Measurements from ENCODE around the gene BNIPL. TPM values are rescaled to one million over a fixed set of nuclear protein-coding genes. Genes with fewer than 3 reads are reported as not detected.

The BNIPL gene
- total and polyA plus RNA-seq, 2 of the 13 experiments (the other 11 are each of a cell fraction or from before 2014, with no cell fraction given) = 0.40 to 1.1 TPM

- TF ChIP-seq ZNF225 (CRISPR knock-in tag; IDR thresholded peaks at IDR 0.05) (peak; percentile 74; the same call in 1 of the 2 replicates), IRF1 (CRISPR knock-in tag; IDR thresholded peaks at IDR 0.05; ENCODE audit: low read depth) (no peak), MXD3 (CRISPR knock-in tag; IDR thresholded peaks at IDR 0.05) (no peak), NR0B2 (CRISPR knock-in tag; IDR thresholded peaks at IDR 0.05) (no peak), ZNF17 (CRISPR knock-in tag; IDR thresholded peaks at IDR 0.05) (no peak), ZNF256 (CRISPR knock-in tag; conservative IDR thresholded peaks at IDR 0.05) (no peak), TARDBP (CRISPR knock-in tag; IDR thresholded peaks at IDR 0.05) (peak; percentile 84), ZBTB14 (CRISPR knock-in tag; IDR thresholded peaks at IDR 0.05) (no peak), SIX1 (CRISPR knock-in tag; IDR thresholded peaks at IDR 0.05; ENCODE audit: borderline replicate concordance) (no peak), DNMT1 (CRISPR knock-in tag; IDR thresholded peaks at IDR 0.05) (no peak), HCFC1 (IDR thresholded peaks at IDR 0.05; ENCODE audit: low read depth, low read length) (no peak), BCL6 (CRISPR knock-in tag; IDR thresholded peaks at IDR 0.05) (peak; percentile 75), ZNF207 (IDR thresholded peaks at IDR 0.05; ENCODE audit: borderline replicate concordance) (no peak), ZNF713 (CRISPR knock-in tag; IDR thresholded peaks at IDR 0.05) (peak; percentile 84; the same call in 1 of the 2 replicates), ZFP90 (CRISPR knock-in tag; IDR thresholded peaks at IDR 0.05; ENCODE audit: borderline replicate concordance) (no peak; the same call in 1 of the 2 replicates), HBP1 (CRISPR knock-in tag; IDR thresholded peaks at IDR 0.05; ENCODE audit: low read depth) (peak; percentile 30; the same call in 1 of the 2 replicates), TEF (CRISPR knock-in tag; IDR thresholded peaks at IDR 0.05) (no peak), GFI1 (CRISPR knock-in tag; IDR thresholded peaks at IDR 0.05; ENCODE audit: borderline replicate concordance) (peak; percentile 52; the same call in 1 of the 2 replicates), ADNP (CRISPR knock-in tag; IDR thresholded peaks at IDR 0.05) (no peak), UBTF (CRISPR knock-in tag; IDR thresholded peaks at IDR 0.05) (peak; percentile 87; the same call in 1 of the 2 replicates), PRPF4 (IDR thresholded peaks at IDR 0.05; ENCODE audit: low read depth, low read length, poor library complexity, severe bottlenecking) (no peak), POGZ (CRISPR knock-in tag; IDR thresholded peaks at IDR 0.05) (peak; percentile 74)
Measured at GRCh38 chr1:151059109-151060006, 23.0 kb downstream of the BNIPL start, which contains the start of gene CDC42SE1 (continued).
